HG03139 (cell line): Measurements from ENCODE around the gene KCNB1.

Experiments used
- ATAC-seq: cut with Tn5 transposase; IDR thresholded peaks from one replicate; pipeline ENCODE4 v1.9.1; 2021; ENCODE audit not compliant: unreplicated experiment

The KCNB1 gene

DNA sequence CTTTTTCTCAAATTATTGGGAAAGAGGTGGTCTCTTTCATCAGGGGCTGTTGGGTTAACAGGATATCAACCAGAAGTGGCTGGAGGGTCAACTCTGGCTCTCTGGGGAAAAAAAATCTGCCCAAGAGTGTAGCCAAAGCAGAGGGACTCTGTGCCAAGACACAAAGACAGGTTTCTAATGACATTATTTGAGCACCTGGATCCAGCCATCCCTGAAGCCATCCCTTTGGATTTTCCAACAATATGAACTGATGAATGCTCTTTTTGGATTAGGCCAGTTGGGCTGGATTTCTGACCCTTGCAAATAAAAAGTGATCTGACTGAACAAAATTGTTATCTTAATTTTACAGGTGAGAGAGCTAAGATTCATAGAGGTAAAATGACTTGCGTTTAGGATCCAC lies 88.7 kb downstream of the KCNB1 start:
- ATAC-seq = no peak

DNA sequence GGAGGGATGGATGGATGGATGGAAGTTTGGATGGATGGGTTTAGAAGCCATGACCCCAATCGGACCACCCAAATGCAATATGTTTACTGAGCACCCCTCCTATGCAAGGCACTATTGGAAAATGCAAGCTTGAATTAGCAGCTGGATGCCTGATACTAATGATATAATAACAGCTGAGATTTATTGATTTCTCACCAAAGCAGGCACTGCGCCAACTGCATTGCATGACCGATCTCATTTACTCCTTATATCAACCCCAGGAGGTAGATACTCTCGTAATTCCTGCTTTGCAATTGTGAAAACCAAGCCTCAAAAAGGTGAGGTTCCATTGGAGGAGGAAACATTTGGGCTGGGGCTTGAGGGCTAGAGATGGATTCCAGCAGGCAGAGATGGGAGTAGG lies 89.7 kb downstream of the KCNB1 start:
- ATAC-seq = no peak

DNA sequence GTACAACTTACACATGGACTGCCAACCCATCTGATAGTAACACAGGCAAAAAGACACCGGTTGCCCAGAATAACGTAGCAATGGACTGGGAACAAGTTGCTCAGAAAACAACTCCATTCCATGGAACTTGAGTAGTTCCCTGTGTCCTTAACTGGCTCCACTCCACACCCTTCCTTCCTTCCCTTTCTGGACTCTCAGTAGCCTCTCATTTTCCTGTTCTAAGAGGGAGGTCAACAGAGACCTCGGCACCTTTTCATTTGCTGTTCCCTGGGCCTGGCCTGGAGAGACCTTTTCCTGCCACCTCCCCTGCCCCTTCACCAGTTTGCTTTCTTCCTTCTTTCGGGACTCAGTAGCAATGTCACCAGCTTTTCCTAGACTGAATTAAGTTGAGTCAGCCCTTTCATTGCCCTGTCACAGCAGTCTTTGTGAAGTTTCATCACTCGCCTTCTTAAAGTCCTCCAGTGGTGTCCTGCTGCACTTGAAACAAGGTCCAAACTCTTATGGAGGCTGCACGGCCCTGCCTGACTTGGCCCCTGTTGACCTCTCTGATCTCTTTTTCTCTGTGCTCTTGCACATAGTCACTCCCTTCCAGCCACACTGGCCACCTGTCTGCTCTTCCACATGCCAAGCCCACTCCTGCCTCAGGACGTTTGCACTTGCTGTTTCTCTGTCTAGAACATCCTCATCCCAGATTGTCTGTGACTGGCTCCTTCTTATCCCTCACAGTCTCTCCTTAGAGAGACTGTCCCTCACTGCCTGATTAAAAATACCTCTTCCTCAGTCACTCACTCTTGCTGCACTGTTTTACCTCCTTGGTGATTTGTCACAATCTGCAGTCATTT lies 90.8 kb downstream of the KCNB1 start:
- ATAC-seq = no peak

DNA sequence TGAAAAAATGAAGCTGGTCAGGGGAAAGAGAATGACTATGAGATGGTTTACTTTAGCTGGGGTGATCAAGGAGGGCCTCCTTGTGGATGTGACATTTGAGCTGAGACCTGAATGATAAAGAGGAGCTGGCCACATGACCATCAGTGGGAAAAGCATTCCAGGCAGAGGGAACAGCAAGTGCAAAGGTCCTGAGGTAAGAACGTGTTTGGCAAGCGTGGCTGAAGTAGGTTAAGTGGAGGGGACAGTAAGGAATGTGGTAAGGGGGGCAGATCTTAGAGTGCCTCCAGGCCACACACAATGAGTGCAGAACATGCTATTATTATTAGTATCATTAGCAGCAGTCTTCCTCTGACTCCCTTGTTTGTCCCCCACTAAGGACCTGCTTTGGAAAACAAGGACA lies 92.6 kb downstream of the KCNB1 start:
- no peak for ATAC-seq

DNA sequence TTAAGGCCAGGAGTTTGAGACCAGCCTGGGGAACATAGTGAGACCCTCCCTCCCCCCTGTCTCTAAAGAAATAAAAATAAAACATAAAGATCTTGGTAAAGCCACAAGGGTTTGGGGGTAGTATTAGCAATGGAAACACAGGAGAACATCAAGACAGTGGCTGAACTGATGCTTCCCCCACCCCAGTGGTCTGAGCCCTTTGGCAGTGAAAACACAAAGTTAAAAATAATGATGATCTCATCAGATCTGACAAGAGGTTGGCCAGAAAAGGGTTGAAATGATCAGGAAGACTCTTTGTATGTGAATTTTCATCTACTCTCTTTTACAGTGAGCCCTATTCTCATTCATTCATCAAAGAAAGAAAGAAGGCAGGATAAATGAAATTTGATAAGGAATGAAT lies 93.7 kb downstream of the KCNB1 start:
- ATAC-seq = no peak

DNA sequence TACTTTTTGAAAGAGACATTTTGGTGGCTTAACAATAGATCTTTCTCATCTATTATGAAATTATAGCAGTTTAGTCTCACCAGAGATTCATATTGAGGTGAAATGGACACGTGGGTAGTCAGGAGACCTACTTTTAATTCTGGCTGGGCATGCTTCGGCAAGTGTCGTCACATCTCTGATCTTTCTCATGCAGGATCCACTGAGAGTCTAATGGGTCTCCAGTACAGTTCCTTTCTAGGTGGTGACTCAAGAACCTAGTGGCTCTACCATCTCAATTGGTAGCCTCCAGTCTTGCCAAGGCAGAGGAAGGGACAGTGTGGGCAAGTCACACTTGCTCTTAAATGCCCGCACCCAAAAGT lies 94.9 kb downstream of the KCNB1 start:
- ATAC-seq = no peak

DNA sequence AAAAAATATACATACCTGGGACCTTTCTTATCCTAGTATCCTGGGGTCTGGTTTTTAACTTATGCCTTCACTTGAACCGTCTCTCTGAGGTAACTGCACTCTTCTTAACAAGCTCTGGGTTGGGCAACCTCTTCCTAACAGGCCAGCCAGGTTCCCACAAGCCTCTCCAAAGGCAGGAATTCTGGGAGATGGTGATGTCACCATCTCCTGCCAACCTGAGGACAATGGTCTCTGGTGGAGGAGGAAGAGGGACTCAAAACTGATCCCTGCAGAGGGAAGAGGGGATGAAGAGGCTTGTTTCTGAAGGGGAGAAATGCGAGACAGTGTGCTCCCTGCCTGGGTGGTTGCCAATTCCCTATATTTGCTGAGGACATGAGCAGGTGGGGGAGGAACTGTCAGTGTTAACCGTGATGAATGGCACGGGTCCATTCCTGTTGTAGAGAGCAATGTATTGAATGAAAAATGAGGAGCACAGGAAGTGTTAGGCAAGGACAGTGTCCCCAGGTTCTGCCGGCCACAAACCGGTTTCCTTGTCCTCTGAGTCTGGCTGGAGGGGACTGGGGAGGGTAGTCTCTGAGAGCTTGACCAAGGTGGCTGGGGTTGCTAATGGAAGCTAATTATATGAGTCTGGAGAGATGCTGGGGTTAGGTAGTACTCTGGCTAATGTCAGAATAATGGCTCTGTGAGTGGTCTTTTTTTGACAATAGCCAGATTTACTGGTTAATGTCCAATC lies 95.5 kb downstream of the KCNB1 start:
- ATAC-seq = no peak

DNA sequence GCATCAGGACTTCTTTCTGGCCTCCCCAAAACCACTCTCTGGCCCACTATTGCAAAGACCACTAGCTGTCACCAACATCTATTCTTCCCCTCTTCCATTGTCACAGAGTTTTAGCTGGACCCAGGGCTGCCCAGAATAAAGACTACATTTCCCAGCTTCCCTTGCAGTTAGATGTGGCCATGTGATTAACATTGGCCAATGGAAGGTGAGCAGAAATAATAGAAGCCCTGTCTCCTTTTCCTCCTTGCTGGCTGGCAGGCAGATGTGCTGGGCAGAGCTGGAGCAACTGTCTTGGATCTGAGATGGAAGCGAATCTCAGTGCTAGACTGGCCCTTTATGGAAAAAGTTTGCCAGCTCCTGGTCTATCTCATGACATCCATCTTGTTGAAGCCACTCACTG lies 97.0 kb downstream of the KCNB1 start:
- ATAC-seq = no peak

DNA sequence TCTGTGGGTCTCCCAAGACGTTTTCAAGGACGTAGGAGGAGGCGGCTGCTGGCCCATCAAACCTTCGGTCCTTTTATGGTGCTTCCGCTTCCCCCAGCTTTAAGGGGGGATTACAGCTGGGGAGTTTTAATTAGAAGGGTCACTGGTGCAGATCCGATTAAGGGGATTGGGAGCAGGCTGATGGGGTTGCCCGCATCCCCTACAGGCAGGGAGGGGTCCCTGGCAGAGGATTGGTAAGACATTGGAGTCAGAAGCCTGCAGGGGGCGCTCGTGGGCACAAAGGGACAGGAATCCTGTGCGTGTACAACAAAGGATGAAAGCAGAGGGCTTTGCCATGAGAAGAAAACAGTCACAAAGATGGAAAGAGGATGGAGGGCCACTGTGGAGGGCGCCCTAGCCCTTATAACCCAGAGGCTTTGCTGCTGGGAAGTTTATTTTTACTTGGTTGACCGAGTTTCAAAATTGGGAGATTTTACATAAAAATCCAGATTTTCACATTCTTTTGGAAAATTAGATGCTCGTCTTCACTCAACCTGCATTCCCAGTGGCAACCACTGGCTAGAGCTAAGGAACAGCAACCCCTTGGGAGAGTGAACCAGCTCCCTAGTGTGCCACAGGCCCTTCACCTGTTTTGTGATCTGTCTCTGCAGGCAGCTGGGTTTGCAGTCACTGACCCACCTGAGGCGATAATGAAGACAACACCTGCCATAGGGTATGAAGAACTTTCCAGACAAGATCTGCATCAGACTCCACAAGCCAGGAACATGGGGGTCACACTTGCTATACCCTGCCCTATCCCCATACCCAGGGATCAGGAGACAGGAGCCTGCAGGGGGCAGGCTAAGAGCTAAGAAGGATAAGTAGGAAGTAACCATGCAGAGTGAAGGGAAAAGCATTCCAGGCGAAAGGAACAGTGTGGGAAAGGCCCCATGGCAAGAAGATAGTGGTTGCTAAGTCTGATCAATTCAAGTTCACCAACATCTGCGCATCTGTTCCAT lies 97.7 kb downstream of the KCNB1 start:
- ATAC-seq = no peak

DNA sequence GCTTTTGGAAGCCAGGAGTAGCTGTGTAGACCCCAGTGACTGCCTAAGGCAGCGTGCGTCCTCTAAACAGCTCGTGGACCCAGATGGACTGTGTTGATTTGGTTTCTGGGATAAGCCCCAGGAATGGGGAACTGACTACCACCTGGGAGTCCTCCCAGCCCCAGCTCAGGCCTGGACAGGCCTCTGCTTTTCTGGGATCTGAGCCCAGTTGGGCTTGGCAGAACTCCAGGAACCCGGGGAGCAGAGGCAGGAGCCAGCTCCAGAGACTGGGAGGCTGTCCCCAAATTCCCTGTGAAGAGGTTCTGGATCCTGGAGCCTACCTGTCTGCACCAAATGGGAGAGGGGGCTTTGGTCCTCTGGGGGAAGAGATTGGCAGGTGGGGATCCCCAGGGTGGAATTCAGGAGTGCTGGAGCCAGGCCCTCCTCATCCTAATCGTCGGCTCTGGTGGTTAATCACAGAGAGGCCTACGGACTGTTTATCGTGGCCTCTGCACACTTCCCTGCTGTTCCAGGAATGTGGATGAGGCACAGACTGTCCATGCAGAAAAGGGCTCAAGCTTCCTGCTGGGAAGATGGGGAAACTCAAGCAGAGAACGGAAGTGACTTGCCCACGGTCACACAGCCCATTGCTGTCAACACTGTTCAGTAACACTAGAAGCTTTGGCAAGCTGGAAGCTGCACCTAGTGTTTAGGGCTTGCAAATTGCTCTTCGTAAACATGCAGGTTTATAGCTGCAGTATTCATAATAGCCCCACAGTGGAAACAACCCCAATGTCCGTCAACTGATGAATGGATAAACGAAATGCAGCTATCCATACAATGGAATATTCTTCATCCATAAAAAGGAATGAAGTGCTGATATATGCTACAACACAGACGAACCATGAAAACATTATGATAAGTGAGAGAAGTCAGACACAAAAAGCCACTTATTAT lies 100.6 kb downstream of the KCNB1 start:
- ATAC-seq = no peak

DNA sequence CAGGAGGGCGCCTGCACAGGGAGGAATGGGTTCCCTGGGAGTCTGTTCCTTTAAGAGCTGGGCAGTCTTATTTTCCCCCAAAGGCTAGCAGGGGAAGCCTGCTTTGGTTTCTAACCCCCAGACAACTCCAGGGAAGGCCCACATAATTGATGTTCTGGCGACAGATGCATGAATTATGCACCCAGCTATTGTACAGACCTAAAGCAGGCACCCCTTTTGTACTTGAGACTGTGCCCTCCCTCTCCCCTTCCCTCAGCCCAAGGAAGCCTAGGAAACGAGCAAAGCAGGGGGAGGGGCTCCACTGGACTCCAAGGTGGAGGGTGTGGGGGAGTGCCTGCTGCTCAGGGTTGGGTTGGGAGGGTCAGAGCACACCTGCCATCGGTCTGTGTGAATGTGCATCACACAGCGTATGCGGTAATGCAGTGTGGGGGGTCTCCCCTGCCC lies 102.1 kb downstream of the KCNB1 start:
- ATAC-seq = no peak

DNA sequence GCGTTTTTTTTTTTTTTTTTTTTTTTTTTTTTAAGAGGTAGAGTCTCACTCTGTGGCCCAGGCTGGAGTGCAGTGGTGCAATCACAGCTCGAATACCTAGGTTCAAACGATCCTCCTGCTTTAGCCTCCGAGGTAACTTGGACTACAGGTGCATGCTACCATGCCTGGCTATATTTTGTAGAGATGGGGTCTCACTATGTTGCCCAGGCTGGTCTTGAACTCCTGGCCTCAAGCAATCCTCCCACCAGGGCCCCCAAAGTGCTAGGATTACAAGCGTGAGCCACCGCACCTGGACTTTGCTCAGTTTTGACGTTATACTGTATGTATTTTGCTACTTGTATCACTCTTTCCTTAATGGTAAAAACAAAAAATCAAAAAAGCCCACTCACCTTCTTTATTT lies 103.1 kb downstream of the KCNB1 start:
- no peak for ATAC-seq

DNA sequence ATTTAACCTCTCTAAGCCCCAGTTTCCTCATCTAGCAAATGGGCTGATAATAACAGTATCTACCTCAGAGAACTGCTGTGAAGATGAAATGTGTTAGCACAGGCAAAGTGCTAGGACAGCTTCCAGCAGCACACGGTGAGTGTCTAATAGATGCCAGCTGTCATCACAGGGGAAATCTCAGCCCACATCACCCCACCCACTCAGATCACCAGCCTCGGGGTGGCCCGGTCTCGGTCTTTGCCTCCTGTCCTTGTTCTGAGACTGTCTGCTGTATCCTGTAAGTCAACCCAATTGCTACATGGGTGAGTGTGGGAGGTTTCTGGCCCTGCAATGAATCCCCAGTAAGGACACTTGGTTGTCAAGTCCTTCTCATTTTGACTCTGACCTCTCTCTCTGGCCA lies 105.1 kb downstream of the KCNB1 start:
- no peak for ATAC-seq

DNA sequence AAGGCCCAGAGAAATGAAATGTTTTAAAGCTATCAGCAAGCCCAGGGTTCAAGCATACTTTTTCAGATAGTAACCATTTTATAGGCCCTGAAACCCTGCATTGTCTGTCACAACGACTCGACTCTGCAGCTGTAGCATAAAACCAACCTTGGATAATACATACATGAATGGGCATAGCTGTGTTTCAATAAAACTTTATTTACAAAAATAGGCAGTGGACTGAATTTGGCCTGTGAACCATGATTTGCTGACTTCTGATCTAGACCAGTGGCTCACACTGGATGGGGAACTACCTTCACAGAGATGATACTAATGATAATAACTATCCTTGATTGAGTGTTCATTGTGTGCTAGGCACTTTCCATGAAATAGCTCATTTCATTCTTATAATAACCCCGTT lies 107.3 kb downstream of the KCNB1 start:
- no peak for ATAC-seq

DNA sequence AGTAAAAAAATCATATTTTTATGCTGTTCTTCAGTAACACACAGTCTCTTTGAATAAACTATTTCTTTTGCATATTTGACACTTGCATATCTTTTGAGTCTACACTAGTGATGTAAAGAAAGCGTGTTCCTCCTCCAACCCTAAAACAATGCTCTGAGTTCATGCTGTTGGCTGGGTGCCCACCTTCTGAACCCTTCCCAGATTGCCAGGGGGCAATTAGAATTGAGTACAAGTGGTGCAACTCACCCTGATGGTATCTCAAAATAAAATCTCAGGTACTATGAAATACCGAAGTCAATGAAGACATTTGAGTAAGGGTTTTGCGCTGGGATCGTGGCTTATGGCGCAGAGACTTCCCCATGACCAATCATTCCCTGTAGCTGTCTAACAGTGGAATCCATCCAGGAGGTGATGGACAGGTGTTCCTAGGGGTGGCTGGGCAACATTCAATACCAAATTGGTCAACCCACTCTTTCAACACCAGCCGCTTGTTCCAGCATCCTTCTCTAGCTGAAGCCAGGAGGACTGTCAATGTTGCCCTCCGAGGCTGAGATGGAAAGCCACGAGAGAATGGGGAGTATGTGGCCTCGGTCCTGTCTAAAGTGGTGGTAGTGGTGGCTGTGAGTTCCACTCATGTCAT lies 110.3 kb downstream of the KCNB1 start:
- ATAC-seq = no peak

DNA sequence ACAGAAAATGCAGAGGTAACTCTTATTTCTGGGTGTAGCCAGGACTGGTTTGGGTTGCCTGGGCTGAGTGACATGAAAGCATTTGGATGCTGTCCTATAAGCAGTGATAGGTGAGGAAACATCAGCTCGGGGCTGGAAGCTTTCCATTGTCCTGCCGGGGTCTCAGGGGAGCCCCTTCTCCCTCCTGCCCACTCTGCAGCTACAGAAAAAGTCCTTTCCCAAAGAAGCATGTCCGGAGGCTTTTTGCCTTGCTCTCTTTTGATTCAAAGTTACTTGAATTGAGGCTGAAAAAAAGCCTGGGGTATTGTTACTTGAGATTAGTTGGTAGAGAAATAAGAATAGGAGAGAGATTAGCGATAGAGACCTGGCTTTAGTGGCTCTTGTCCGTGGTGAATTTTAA lies 113.9 kb downstream of the KCNB1 start:
- ATAC-seq = no peak

DNA sequence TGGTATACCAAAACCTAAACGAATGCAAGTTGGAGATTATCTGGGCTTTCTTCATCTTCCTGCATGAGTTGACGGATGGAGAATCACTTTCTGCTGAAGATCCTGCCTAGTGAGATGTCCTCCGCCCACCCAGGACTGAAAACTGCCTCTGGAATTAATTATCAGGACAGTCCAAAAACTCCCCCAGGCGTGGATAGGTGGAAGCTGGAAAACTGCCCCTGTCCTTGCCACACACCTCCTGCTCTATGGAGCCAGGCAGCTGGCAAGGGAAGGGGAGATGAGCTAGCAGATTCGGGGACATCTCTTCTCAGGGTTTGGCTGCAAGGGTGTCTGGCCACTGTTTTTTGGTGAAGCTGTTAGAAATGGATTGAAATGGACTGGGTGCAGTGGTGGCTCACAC lies 115.4 kb downstream of the KCNB1 start:
- ATAC-seq = no peak

DNA sequence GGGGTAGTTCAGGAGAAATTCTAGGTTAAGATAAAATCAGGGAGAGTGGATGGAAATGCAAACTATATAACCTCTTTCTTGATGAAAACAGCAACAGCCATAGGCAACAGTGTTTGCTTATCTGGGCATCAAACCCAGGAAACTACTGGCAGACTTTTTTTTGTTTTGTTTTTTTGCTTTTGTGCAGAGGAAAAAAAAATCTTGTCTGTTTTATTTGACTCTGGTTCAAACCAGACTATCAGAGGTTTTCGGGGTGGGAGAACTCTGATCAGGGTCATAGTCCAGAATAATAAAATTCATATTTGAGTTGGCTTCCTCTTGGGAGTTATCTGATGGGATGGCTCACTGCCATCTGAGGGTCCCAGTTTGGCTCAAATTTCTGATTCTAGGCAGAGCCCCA lies 115.8 kb downstream of the KCNB1 start:
- no peak for ATAC-seq

DNA sequence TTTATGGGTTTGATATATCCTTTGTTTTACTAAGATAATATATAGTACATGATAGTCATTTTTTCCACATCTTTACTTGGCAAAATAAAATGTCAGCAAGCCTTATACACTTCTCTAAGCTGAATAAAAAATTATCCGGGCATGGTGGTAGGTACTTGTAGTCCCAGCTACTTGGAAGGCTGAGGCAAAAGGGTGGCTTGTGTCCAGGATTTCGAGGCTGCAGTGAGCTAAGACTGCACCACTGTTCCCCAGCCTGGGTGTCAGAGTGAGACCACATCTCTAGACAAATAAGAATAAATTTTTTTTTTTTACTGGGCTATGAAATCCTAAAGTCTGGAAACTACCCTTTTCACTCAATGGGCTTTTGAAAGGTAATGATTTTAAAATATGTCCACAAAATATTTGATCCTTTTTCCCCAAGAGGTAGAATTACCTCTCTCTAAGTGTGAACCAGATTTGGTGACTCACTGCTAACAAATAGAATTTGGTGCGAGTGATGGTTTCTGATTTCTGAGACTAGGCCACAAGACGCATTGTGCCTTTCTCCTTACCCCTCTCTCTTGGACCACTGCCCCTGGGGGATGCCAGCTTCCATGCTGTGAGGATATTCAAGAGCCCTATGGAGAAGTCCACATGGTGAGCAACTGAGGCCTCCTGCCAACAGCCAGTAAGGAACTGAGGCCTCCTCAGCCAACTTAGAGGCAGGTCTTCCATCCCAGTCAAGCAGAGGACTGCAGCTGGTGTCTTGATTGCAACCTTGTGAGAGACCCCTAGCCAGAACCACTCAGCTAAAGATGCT lies 120.4 kb downstream of the KCNB1 start:
- ATAC-seq = no peak
